Measurements from ENCODE around the gene CYP4F8. TPM values are rescaled to one million over a fixed set of nuclear protein-coding genes. Genes with fewer than 3 reads are reported as not detected.

The CYP4F8 gene
- total RNA-seq, 1 experiment from 2014 or later: not detected

DNA sequence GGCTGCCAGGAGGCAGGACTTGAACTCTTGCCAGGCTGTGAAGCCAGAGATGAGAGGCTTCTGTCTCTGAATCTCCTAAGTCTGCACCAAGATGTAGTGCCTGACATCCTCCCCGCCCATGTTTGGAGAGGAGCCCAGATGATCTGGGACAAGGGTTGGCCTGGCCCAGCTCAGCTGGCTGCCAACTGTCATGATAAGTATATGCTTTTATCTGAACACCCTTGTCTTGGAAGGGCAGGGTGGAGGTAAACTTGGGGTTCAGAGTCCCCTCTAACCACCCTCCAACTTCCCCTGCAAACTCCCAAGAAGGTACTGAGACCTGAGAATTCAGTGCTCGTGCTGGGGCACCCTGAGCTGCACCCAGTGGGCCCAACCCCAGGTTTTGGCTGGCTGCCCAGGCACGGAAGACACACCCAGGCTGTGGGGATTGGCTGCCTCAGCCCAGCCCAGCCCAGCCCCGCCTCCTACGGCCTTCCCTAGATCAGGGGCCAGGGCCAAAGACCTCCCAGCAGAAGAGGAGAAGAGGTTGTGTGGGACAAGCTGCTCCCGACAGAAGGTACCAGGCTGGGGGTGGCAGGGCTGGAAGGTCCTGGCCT, 57.7 kb downstream of the CYP4F8 start, which contains the start of gene CYP4F12:
Gene CYP4F12, plus strand, starts transcription at position 508 of the 596 bp plus-strand sequence. CDS start 443 bp downstream, outside the sequence.
- H2BK15ac ChIP-seq (ENCODE audit: low read depth, low read length): no peak within 1 kb of the TSS
- TF ChIP-seq, protein P1, sequence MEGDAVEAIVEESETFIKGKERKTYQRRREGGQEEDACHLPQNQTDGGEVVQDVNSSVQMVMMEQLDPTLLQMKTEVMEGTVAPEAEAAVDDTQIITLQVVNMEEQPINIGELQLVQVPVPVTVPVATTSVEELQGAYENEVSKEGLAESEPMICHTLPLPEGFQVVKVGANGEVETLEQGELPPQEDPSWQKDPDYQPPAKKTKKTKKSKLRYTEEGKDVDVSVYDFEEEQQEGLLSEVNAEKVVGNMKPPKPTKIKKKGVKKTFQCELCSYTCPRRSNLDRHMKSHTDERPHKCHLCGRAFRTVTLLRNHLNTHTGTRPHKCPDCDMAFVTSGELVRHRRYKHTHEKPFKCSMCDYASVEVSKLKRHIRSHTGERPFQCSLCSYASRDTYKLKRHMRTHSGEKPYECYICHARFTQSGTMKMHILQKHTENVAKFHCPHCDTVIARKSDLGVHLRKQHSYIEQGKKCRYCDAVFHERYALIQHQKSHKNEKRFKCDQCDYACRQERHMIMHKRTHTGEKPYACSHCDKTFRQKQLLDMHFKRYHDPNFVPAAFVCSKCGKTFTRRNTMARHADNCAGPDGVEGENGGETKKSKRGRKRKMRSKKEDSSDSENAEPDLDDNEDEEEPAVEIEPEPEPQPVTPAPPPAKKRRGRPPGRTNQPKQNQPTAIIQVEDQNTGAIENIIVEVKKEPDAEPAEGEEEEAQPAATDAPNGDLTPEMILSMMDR (conservative IDR thresholded peaks at IDR 0.05): no peak
- Mint-ChIP-seq H3K36me3 (ENCODE audit: insufficient read depth in 1 of 3, low read depth in 3 of 3) (peaks cover 9 to 16% (median 10%) of the 10 kb centered on the region in 3 experiments; a peak in 6 of 7 replicates), H3K27ac (no peak within 1 kb of the TSS), H3K9me3 (peaks cover 58 to 65% of the 10 kb centered on the region in 2 experiments), H3K27me3 (ENCODE audit: low read depth) (peaks cover 1% of the 10 kb centered on the region), H3K4me1 (no peaks in the 10 kb centered on the region), H3K4me3 (no peak within 1 kb of the TSS)
- DNase-seq: no peak
- no peak within 1 kb of the TSS for H2AFZ ChIP-seq (ENCODE audit: low read length)
- no peak within 1 kb of the TSS for H3K9ac ChIP-seq (ENCODE audit: extremely low read depth, insufficient read length, low read length)
- H3K79me1 ChIP-seq (ENCODE audit: insufficient read depth, low read depth, low read length, poor library complexity, severe bottlenecking): no peaks in the 10 kb centered on the region
- no peaks in the 10 kb centered on the region for H4K20me1 ChIP-seq (ENCODE audit: control insufficient read depth, insufficient read depth, insufficient read length)
- H4K5ac ChIP-seq (ENCODE audit: insufficient read length, low read depth, low read length): no peak within 1 kb of the TSS
- H3K23ac ChIP-seq (ENCODE audit: insufficient read length, low read depth, low read length): no peak within 1 kb of the TSS
- H3K4me1 ChIP-seq (ENCODE audit: insufficient read depth, low read length): no peaks in the 10 kb centered on the region
- WGBS (ENCODE audit: extremely low coverage, insufficient read length, low lambda C conversion rate): no CpG with 5 or more reads among the region's 6 CpGs
- no peaks in the 10 kb centered on the region for H3K79me2 ChIP-seq (ENCODE audit: insufficient read depth, low read length)
- H3K18ac ChIP-seq (ENCODE audit: insufficient read length, low read depth, low read length): no peak within 1 kb of the TSS
- H3K27me3 ChIP-seq (ENCODE audit: insufficient read depth, low read length): no peaks in the 10 kb centered on the region
- H4K91ac ChIP-seq (ENCODE audit: insufficient read length, low read depth, low read length): no peak within 1 kb of the TSS
- no peak within 1 kb of the TSS for H3K4ac ChIP-seq (ENCODE audit: low read depth, low read length)
- no peak within 1 kb of the TSS for H4K8ac ChIP-seq (replicated peaks; ENCODE audit: insufficient read length, low read depth, low read length)
- no peak within 1 kb of the TSS for H2AK5ac ChIP-seq (ENCODE audit: insufficient read length, low read length)
- no peaks in the 10 kb centered on the region for H3K23me2 ChIP-seq (ENCODE audit: insufficient read length, low read depth, low read length, poor library complexity, severe bottlenecking)
- H2BK12ac ChIP-seq (ENCODE audit: insufficient read length, low read depth, low read length): no peak within 1 kb of the TSS
- no peak within 1 kb of the TSS for H3T11ph ChIP-seq (ENCODE audit: low read length)
- H3K4me2 ChIP-seq (ENCODE audit: insufficient read depth, insufficient read length, low read length): no peak within 1 kb of the TSS
- no peak within 1 kb of the TSS for H2BK5ac ChIP-seq (ENCODE audit: insufficient read length, low read length)
- H3K27ac ChIP-seq (ENCODE audit: insufficient read length, low read depth, low read length): no peak within 1 kb of the TSS
- H3K9me3 ChIP-seq (ENCODE audit: control insufficient read depth, low read depth, low read length): peaks cover 83% of the 10 kb centered on the region
- H3K14ac ChIP-seq (ENCODE audit: insufficient read depth, low read length): no peak within 1 kb of the TSS
- H2BK20ac ChIP-seq (ENCODE audit: low read depth, low read length, poor library complexity, severe bottlenecking): no peak within 1 kb of the TSS
- H3K56ac ChIP-seq (ENCODE audit: insufficient read length, low read depth, low read length): no peak within 1 kb of the TSS
- H2BK120ac ChIP-seq (ENCODE audit: low read depth, low read length, poor library complexity, severe bottlenecking): no peak within 1 kb of the TSS

All from H9 (cell line).